ENCODE results near the gene ANKIB1.

- TF ChIP-seq CTCF (IDR thresholded peaks at IDR 0.05) (no peak), POLR2A (IDR thresholded peaks at IDR 0.05) (no peak)
Measured at GRCh38 chr7:92282221-92282814, 36.5 kb downstream of the ANKIB1 start.
